Hepatocyte (in vitro differentiated cells): ENCODE results near the gene ERVFRD-1. TPM values are rescaled to one million over a fixed set of nuclear protein-coding genes. Genes with fewer than 3 reads are reported as not detected.

ENCODE experiments used
- DNase-seq: peaks from one replicate; pipeline ENCODE4 v3.0.0-alpha.2; 2016; ENCODE audit warnings: low spot score
- H2AFZ ChIP-seq: fragments of 200-600 bp; sonication (generic); 2 replicates; pipeline ENCODE4 v1.6.0; 2016; ENCODE audit warnings: antibody characterized with exemption, mild to moderate bottlenecking
- H3K27ac ChIP-seq: fragments of 200-600 bp; sonication (generic); 2 replicates; pipeline ENCODE4 v1.5.1; 2016; ENCODE audit warnings: mild to moderate bottlenecking
- H3K27me3 ChIP-seq: fragments of 200-600 bp; sonication (generic); 2 replicates; pipeline ENCODE4 v1.6.1; 2016
- H3K36me3 ChIP-seq: fragments of 200-600 bp; sonication (generic); replicated peaks from 2 replicates; pipeline ENCODE4 v1.5.1; 2016; ENCODE audit warnings: low read depth; ENCODE audit not compliant: insufficient read depth
- H3K4me1 ChIP-seq: fragments of 200-600 bp; sonication (generic); 2 replicates; pipeline ENCODE4 v1.5.1; 2016; ENCODE audit warnings: mild to moderate bottlenecking, moderate library complexity; ENCODE audit not compliant: insufficient read depth
- H3K4me2 ChIP-seq: fragments of 200-600 bp; sonication (generic); 2 replicates; pipeline ENCODE4 v1.6.0; 2016
- H3K4me3 ChIP-seq: fragments of 200-600 bp; sonication (generic); 2 replicates; pipeline ENCODE4 v1.5.1; 2016; ENCODE audit warnings: mild to moderate bottlenecking
- H3K79me2 ChIP-seq: fragments of 200-600 bp; sonication (generic); 2 replicates; pipeline ENCODE4 v1.6.0; 2017; ENCODE audit warnings: mild to moderate bottlenecking
- H3K9me2 ChIP-seq: fragments of 200-600 bp; sonication (generic); replicated peaks from 2 replicates; pipeline ENCODE4 v1.6.0; 2017; ENCODE audit warnings: mild to moderate bottlenecking; ENCODE audit not compliant: insufficient read depth
- H3K9me3 ChIP-seq: fragments of 200-600 bp; sonication (generic); 2 replicates; pipeline ENCODE4 v1.5.1; 2016; ENCODE audit warnings: low read depth, mild to moderate bottlenecking
- H4K20me1 ChIP-seq: fragments of 200-600 bp; sonication (generic); 2 replicates; pipeline ENCODE4 v1.6.0; 2016; ENCODE audit warnings: mild to moderate bottlenecking; ENCODE audit not compliant: insufficient read depth, poor library complexity, severe bottlenecking
- CTCF ChIP-seq: fragments of 200-600 bp; sonication (generic); IDR thresholded peaks from 2 replicates; pipeline ENCODE4 v1.5.1; 2016; ENCODE audit warnings: antibody characterized with exemption, mild to moderate bottlenecking; ENCODE audit not compliant: poor library complexity
- EZH2 ChIP-seq: fragments of 200-600 bp; sonication (generic); IDR thresholded peaks from 2 replicates; pipeline ENCODE4 v1.6.1; 2016; ENCODE audit warnings: antibody characterized with exemption, mild to moderate bottlenecking, borderline replicate concordance
- EZH2phosphoT487 ChIP-seq: fragments of 200-600 bp; sonication (generic); IDR thresholded peaks from one replicate; pipeline ENCODE4 v1.6.1; 2018; ENCODE audit warnings: antibody characterized with exemption, mild to moderate bottlenecking, low read depth, moderate library complexity; ENCODE audit not compliant: unreplicated experiment, severe bottlenecking
- WGBS: methylation state at CpG from one replicate; pipeline ENCODE4 v1.1.6; 2016; ENCODE audit warnings: low lambda C conversion rate; ENCODE audit errors: missing lambda C conversion rate; 5-methylcytosine and 5-hydroxymethylcytosine counted together
- polyA plus RNA-seq: library from polyadenylated mRNA; unstranded; fragments of >200 nt; fragmentation: Nextera tagmentation; extraction: Ambion mirVana; gene quantifications from 2 replicates; pipeline ENCODE4 v1.2.1, GENCODE V29; 2016
- total RNA-seq: library from RNA; depleted of rRNA; stranded (reverse); fragments of >200 nt; gene quantifications from 2 replicates; pipeline ENCODE4 v1.2.3, GENCODE V29; 2014

Gene ERVFRD-1
- total and polyA plus RNA-seq, 2 experiments from 2014 or later, result 2.2 to 4.9 TPM

- H3K4me3 ChIP-seq, result no peak overlapping the region
- peaks cover 42% of the 10 kb centered on the region for H3K79me2 ChIP-seq
- WGBS, result 85% methylated on average over 6 of the region's 6 CpGs
- no peaks in the 10 kb centered on the region for H3K27me3 ChIP-seq
- H3K4me2 ChIP-seq, result no peak overlapping the region
- no peaks in the 10 kb centered on the region for H3K9me2 ChIP-seq
- H3K36me3 ChIP-seq, result no peaks in the 10 kb centered on the region
- no peaks in the 10 kb centered on the region for H4K20me1 ChIP-seq
- no peaks in the 10 kb centered on the region for H3K4me1 ChIP-seq
- no peak for TF ChIP-seq EZH2
- TF ChIP-seq EZH2phosphoT487, result no peak
- TF ChIP-seq CTCF, result no peak
- H2AFZ ChIP-seq, result no peak overlapping the region
- H3K9me3 ChIP-seq, result no peaks in the 10 kb centered on the region
- no peak for DNase-seq
- no peak overlapping the region for H3K27ac ChIP-seq
Measured at GRCh38 chr6:11132194-11132888, 20.8 kb upstream of the ERVFRD-1 start.

GRCh38 chr6:11130605-11131004, 19.1 kb upstream of the ERVFRD-1 start:
- H4K20me1 ChIP-seq, result no peaks in the 10 kb centered on the region
- H3K4me1 ChIP-seq, result no peaks in the 10 kb centered on the region

GRCh38 chr6:11129908-11130565, 18.5 kb upstream of the ERVFRD-1 start:
- Histone ChIP-seq H2AFZ (no peak overlapping the region), H3K9me2 (no peaks in the 10 kb centered on the region), H3K4me3 (no peak overlapping the region), H3K9me3 (no peaks in the 10 kb centered on the region), H3K36me3 (no peaks in the 10 kb centered on the region), H4K20me1 (no peaks in the 10 kb centered on the region), H3K79me2 (peaks cover 65% of the 10 kb centered on the region), H3K27ac (no peak overlapping the region), H3K4me2 (no peak overlapping the region), H3K27me3 (no peaks in the 10 kb centered on the region), H3K4me1 (no peaks in the 10 kb centered on the region)
- WGBS, result 83% methylated on average over 1 of the region's 1 CpG
- no peak for TF ChIP-seq EZH2phosphoT487
- no peak for TF ChIP-seq EZH2
- TF ChIP-seq CTCF, result no peak
- DNase-seq, result no peak

More at GRCh38 chr6:11130605-11131004, 19.1 kb upstream of the ERVFRD-1 start:
- H3K36me3 ChIP-seq, result no peaks in the 10 kb centered on the region
- H3K79me2 ChIP-seq, result peaks cover 59% of the 10 kb centered on the region
- no peak overlapping the region for H3K4me2 ChIP-seq
- no peak for TF ChIP-seq CTCF
- no peak for TF ChIP-seq EZH2
- no peak for TF ChIP-seq EZH2phosphoT487
- no peak overlapping the region for H3K4me3 ChIP-seq
- no peaks in the 10 kb centered on the region for H3K9me3 ChIP-seq
- H3K9me2 ChIP-seq, result no peaks in the 10 kb centered on the region
- H2AFZ ChIP-seq, result no peak overlapping the region
- H3K27ac ChIP-seq, result no peak overlapping the region
- DNase-seq, result no peak
- no peaks in the 10 kb centered on the region for H3K27me3 ChIP-seq
